Lung (tissue), 12 donors: ENCODE measurements around the gene C1orf50. TPM values are rescaled to one million over a fixed set of nuclear protein-coding genes. Genes with fewer than 3 reads are reported as not detected.

Source experiments
- ATAC-seq: fragments of 200-7000 bp; cut with Tn5 transposase; one replicate; pipeline ENCODE4 v1.9.1; 2020; ENCODE audit warnings: moderate number of reproducible peaks; ENCODE audit not compliant: insufficient read depth, low FRiP score
- DNase-seq, 3 donors: peaks; one replicate each; pipeline ENCODE4 v3.0.0-alpha.2; 2013 to 2017
- H3K27ac ChIP-seq, 2 donors: one replicate each; pipeline ENCODE4 v1.5.1; 2013; ENCODE audit warnings: mild to moderate bottlenecking in 2 of 2, moderate library complexity in 2 of 2, control low read depth in 1 of 2, inconsistent platforms in 1 of 2, low read depth in 1 of 2, low read length in 1 of 2
- H3K27me3 ChIP-seq, 3 donors: one replicate each; pipeline ENCODE4 v1.5.1; 2013; ENCODE audit warnings: low read length in 2 of 3; ENCODE audit not compliant: control insufficient read depth in 3 of 3, insufficient read depth in 3 of 3
- H3K36me3 ChIP-seq, 4 donors: one replicate each; pipeline ENCODE4 v1.5.1; 2013; ENCODE audit warnings: low read length in 4 of 4, mild to moderate bottlenecking in 1 of 4, moderate library complexity in 1 of 4; ENCODE audit not compliant: control insufficient read depth in 4 of 4, insufficient read depth in 4 of 4
- H3K4me1 ChIP-seq, 5 donors: one replicate each; pipeline ENCODE4 v1.5.1; 2013; ENCODE audit warnings: low read length in 5 of 5, mild to moderate bottlenecking in 2 of 5, moderate library complexity in 1 of 5; ENCODE audit not compliant: control insufficient read depth in 5 of 5, insufficient read depth in 5 of 5
- H3K4me3 ChIP-seq: one replicate; pipeline ENCODE4 v1.5.1; 2013; ENCODE audit warnings: mild to moderate bottlenecking, control low read depth, moderate library complexity
- H3K9ac ChIP-seq, 2 donors: one replicate each; pipeline ENCODE4 v1.5.1; 2013; ENCODE audit warnings: low read length in 2 of 2, control low read depth in 1 of 2; ENCODE audit not compliant: insufficient read depth in 1 of 2
- H3K9me3 ChIP-seq, 4 donors: one replicate each; pipeline ENCODE4 v1.5.1; 2013; ENCODE audit warnings: low read length in 3 of 4, mild to moderate bottlenecking in 1 of 4, moderate library complexity in 1 of 4; ENCODE audit not compliant: control insufficient read depth in 4 of 4, insufficient read depth in 3 of 4
- WGBS, 2 donors: extraction: QIAGEN DNeasy Blood & Tissue Kit; methylation state at CpG; one replicate each; pipeline ENCODE4 v1.1.7; 2013; 5-methylcytosine and 5-hydroxymethylcytosine counted together
- polyA plus RNA-seq, 2 donors: library from polyadenylated mRNA; stranded (reverse); fragments of 200-250 nt; gene quantifications; one replicate each; pipeline ENCODE4 v1.2.1, GENCODE V29; 2013
- total RNA-seq, 2 donors: library from RNA; depleted of rRNA in 1 of 2; stranded (reverse); fragments of >200 nt in 1 of 2; gene quantifications; one replicate each; pipeline ENCODE4 v1.2.1, GENCODE V29; 2014 to 2021
- TF ChIP-seq, protein P1 (sequence below): IDR thresholded peaks from 2 replicates; pipeline ENCODE4 v1.5.1; 2012; ENCODE audit warnings: mild to moderate bottlenecking; ENCODE audit errors: control extremely low read depth, extremely low read depth
- donor health status: control.
- donor health status: control.
- donor health status: Bipolar disorder and iron deficiency.
- donor health status: healthy.
- donor health status: DM: yes; HTN: yes; CAD: no.

C1orf50 gene
- total and polyA plus RNA-seq, 4 donors, result 2.6 to 4.6 (median 3.6) TPM

DNA sequence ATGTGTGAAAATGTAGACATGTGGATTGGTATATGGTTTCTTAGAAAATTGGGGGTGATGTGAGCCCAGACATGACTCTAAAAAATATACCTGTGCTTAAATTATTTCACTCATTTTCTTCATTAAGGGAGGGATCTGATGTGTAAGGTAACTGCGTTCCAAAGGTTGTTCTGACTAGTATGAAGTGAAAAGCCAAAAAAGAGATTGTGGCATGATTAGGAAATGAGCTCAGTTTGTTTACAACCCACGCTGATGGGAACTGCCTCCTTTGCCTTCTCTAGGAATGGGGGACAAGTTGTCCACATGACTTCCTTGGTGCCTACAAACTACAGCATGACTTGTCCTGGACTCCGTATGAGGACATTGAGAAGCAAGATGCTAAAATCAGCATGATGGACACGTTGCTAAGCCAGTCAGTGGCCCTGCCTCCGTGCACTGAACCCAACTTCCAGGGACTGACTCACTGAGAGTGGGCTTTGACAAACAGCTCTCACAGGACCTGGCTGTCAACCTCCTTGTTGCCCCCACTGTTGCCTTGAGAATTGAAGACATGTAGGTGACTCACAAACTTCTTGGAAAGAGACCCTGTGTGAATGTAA lies 8.0 kb downstream of the C1orf50 start:
- TF ChIP-seq, protein P1, sequence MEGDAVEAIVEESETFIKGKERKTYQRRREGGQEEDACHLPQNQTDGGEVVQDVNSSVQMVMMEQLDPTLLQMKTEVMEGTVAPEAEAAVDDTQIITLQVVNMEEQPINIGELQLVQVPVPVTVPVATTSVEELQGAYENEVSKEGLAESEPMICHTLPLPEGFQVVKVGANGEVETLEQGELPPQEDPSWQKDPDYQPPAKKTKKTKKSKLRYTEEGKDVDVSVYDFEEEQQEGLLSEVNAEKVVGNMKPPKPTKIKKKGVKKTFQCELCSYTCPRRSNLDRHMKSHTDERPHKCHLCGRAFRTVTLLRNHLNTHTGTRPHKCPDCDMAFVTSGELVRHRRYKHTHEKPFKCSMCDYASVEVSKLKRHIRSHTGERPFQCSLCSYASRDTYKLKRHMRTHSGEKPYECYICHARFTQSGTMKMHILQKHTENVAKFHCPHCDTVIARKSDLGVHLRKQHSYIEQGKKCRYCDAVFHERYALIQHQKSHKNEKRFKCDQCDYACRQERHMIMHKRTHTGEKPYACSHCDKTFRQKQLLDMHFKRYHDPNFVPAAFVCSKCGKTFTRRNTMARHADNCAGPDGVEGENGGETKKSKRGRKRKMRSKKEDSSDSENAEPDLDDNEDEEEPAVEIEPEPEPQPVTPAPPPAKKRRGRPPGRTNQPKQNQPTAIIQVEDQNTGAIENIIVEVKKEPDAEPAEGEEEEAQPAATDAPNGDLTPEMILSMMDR, result no peak
- Histone ChIP-seq H3K9me3 (no peaks in the 10 kb centered on the region), H3K9ac (no peak overlapping the region), H3K4me3 (no peak overlapping the region), H3K27ac (no peak overlapping the region), H3K36me3 (peaks cover 22 to 31% (median 25%) of the 10 kb centered on the region in 4 donors), H3K4me1 (peaks cover 0 to 2% (median 0%) of the 10 kb centered on the region in 5 donors), H3K27me3 (no peaks in the 10 kb centered on the region)
- 87 to 88% methylated on average over 5 of the region's 5 CpGs for WGBS, 2 donors
- ATAC-seq (no peak), DNase-seq (no peak)

DNA sequence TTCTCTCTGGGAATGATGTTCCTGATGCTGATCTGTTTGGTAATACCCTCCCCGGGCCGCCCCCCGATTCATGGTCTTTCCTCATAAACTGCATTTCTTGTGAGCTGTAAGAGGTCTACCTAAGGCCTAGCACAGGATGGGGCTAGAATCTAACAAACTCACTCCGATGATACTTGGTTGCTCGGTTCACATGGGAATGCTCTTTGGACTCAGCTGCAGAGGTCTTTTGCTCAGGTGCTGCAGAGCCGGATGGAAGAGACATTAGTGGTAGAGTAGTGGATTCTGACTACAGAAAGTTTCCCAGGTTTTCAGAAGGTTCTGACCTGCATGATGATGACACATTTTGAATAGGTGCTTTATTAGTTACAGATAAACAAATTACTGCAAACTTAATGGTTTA lies 9.5 kb downstream of the C1orf50 start:
- Histone ChIP-seq H3K27ac (no peak overlapping the region), H3K27me3 (no peaks in the 10 kb centered on the region), H3K9me3 (no peaks in the 10 kb centered on the region), H3K4me1 (peaks cover 0 to 2% (median 0%) of the 10 kb centered on the region in 5 donors), H3K36me3 (peaks cover 24 to 31% (median 28%) of the 10 kb centered on the region in 4 donors), H3K4me3 (no peak overlapping the region), H3K9ac (no peak overlapping the region)
- no peak for DNase-seq
- 96 to 97% methylated on average over 6 of the region's 6 CpGs for WGBS, 2 donors
- ATAC-seq, result no peak
- TF ChIP-seq, protein P1, result no peak

DNA sequence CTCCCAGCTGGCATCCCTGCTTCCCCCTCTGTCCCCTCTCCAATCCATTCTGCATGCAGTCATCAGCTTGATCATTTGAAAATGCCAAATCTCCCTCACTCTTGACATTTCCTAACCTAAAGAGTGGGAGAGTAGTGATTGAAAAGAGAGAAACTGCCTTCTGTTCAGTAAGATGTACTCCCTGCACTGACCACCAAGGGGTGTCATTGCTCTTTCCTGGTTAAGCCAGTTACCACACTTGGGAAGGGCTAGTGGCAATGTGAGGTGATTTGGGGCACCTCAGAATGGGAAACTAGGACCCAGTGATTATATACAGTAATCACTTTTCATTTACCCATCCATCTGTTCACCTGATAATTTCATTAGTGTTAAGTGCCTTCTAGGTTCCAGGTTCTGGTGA lies 10.8 kb downstream of the C1orf50 start:
- Histone ChIP-seq H3K27ac (no peak overlapping the region), H3K9me3 (no peaks in the 10 kb centered on the region), H3K4me3 (no peak overlapping the region), H3K27me3 (no peaks in the 10 kb centered on the region), H3K4me1 (no peaks in the 10 kb centered on the region), H3K36me3 (peaks cover 24 to 31% (median 28%) of the 10 kb centered on the region in 4 donors), H3K9ac (no peak overlapping the region)
- ATAC-seq, result no peak
- TF ChIP-seq, protein P1, result peak; percentile 16
- DNase-seq, result peak in 2 of 3 donors; percentile 16 to 47

DNA sequence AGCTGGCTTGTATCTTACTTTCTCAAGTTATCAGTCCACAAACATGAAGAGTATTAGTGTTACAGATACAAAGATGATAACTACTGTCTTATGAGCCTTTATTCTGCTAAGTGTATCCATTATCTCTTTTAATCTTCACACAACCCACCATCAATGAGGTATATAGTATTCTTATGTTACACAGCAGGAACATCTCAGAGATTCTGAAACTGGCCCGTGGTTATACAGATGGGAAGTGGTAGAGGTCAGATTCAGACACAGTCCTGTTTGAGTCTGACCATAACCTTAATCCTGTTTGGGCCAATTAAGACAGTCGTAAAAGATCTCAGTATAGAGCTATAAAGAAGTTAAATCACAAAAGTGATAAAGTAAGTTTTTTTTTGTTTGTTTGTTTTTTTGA lies 12.7 kb downstream of the C1orf50 start:
- H3K4me3 ChIP-seq, result no peak overlapping the region
- DNase-seq, result no peak
- no peaks in the 10 kb centered on the region for H3K27me3 ChIP-seq
- H3K9ac ChIP-seq, result no peak overlapping the region
- ATAC-seq, result no peak
- no peak overlapping the region for H3K27ac ChIP-seq
- peaks cover 16 to 28% (median 27%) of the 10 kb centered on the region in 4 donors for H3K36me3 ChIP-seq
- WGBS, 2 donors, result 77 to 83% methylated on average over 2 of the region's 2 CpGs
- no peaks in the 10 kb centered on the region for H3K9me3 ChIP-seq
- H3K4me1 ChIP-seq, result peaks cover 0 to under 1% (median 0%) of the 10 kb centered on the region in 5 donors
- TF ChIP-seq, protein P1, result no peak
